ENCODE measurements around the gene MAP3K9. TPM values are rescaled to one million over a fixed set of nuclear protein-coding genes. Genes with fewer than 3 reads are reported as not detected.
A peak's percentile ranks its signal among the peaks of the same experiment; 100 is the strongest.

MAP3K9 gene
- total and polyA plus RNA-seq, 2 of the 8 experiments (the other 6 are each of a cell fraction or from before 2014, with no cell fraction given): 9.8 to 24.7 TPM

DNA sequence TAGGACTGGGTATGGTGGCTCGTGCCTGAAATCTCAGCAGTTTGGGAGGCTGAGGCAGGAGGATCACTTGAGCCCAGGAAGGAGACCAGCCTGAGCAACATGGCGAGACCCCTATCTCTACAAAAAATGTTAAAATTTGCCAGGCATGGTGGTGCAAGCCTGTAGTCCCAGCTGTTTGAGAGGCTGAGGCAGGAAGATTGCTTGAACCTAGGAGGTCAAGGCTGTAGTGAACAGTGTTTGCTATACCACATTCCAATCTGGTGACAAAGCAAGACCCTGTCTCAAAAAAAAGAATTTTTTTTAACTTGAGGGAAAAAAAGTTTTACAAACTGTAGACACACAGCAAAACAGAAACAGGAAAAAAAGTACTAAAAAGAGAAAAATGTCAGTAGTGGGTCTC, 2.3 kb upstream of the MAP3K9 start:
- no peak for DNase-seq (ENCODE audit: low read depth in 1 of 2, low spot score in 2 of 2)
- H2BK15ac ChIP-seq (ENCODE audit: low read length): no peak overlapping the region

More for the DNA sequence above, 2.3 kb upstream of the MAP3K9 start:
- H4K8ac ChIP-seq (ENCODE audit: extremely low read depth, insufficient read depth, low read length): no peak overlapping the region
- no peaks in the 10 kb centered on the region for H3K9me3 ChIP-seq (ENCODE audit: insufficient read depth in 2 of 2, low read depth in 1 of 2, low read length in 1 of 2)
- no peak overlapping the region for H4K5ac ChIP-seq (ENCODE audit: insufficient read length, low read depth, low read length)
- no peak for FAIRE-seq
- H3K36me3 ChIP-seq (ENCODE audit: control insufficient read depth in 2 of 4, insufficient read depth in 4 of 4, low read length in 3 of 4): no peaks in the 10 kb centered on the region
- H4K91ac ChIP-seq (replicated peaks; ENCODE audit: insufficient read length, low read length): no peak overlapping the region
- H3K4me1 ChIP-seq (replicated peaks in 1 of 4; ENCODE audit: control insufficient read depth in 3 of 4, insufficient read depth in 4 of 4, low read length in 3 of 4): peaks cover 0 to 6% (median 4%) of the 10 kb centered on the region in 4 experiments; a peak in 4 of 7 replicates
- H4K20me1 ChIP-seq (replicated peaks in 1 of 2; ENCODE audit: control insufficient read depth in 1 of 2, insufficient read depth in 2 of 2, low read length in 2 of 2): peaks cover 0 to 1% of the 10 kb centered on the region in 2 experiments
- H3K14ac ChIP-seq (ENCODE audit: insufficient read length): no peak overlapping the region
- no peak overlapping the region for H3K27ac ChIP-seq (ENCODE audit: low read depth, low read length)
- no peak overlapping the region for H3K4ac ChIP-seq (replicated peaks; ENCODE audit: insufficient read length, low read depth, low read length)
- H3K79me2 ChIP-seq (ENCODE audit: control insufficient read depth in 1 of 2, insufficient read depth in 2 of 2, low read length in 2 of 2): peaks cover 0 to 39% of the 10 kb centered on the region in 2 experiments; a peak in 3 of 4 replicates
- no peak overlapping the region for H2BK20ac ChIP-seq (ENCODE audit: low read length)
- no peak overlapping the region for H2BK5ac ChIP-seq (ENCODE audit: low read depth, low read length)
- peak overlapping the region; percentile 90 to 93; a peak in 3 of 4 replicates for H3K4me2 ChIP-seq (ENCODE audit: insufficient read depth in 1 of 2, low read depth in 2 of 2, low read length in 2 of 2)
- no peak overlapping the region for H2BK12ac ChIP-seq (ENCODE audit: low read depth, low read length)
- H2BK120ac ChIP-seq (replicated peaks; ENCODE audit: low read depth, low read length): no peak overlapping the region
- H3K23ac ChIP-seq (ENCODE audit: insufficient read length): no peak overlapping the region
- H3K56ac ChIP-seq (replicated peaks; ENCODE audit: insufficient read length, low read depth, low read length): no peak overlapping the region
- TF ChIP-seq NRF1 (IDR thresholded peaks at IDR 0.05; ENCODE audit: low read depth, low read length): no peak
- TF ChIP-seq CBX8 (IDR thresholded peaks at IDR 0.05; ENCODE audit: borderline replicate concordance, low read depth, low read length): no peak
- no peak for TF ChIP-seq BCL11A (IDR thresholded peaks at IDR 0.05; ENCODE audit: low read depth in 2 of 2, low read length in 2 of 2)
- no peaks in the 10 kb centered on the region for H3K79me1 ChIP-seq (ENCODE audit: low read depth, low read length)
- H3K18ac ChIP-seq (ENCODE audit: extremely low read depth, low read length): no peak overlapping the region
- H2AFZ ChIP-seq (ENCODE audit: low read length): no peak overlapping the region
- H2AK5ac ChIP-seq (ENCODE audit: low read depth, low read length): no peak overlapping the region
- ChIA-PET CTCF (ENCODE audit: partially characterized antibody) (no interaction called here), POLR2A (ENCODE audit: partially characterized antibody) (no interaction called here)
- no peak overlapping the region for H3K9ac ChIP-seq (replicated peaks in 1 of 4; ENCODE audit: extremely low read depth in 1 of 4, low read depth in 3 of 4, low read length in 3 of 4)
- 86% methylated on average over 2 of the region's 2 CpGs; no CpG with 5 or more reads in 1 of the 2 experiments for WGBS, 2 experiments (ENCODE audit: extremely low coverage in 1 of 2, insufficient coverage in 1 of 2, insufficient read length in 1 of 2, insufficient replicate concordance in 2 of 2, low coverage in 1 of 2, low lambda C conversion rate in 2 of 2, missing lambda C conversion rate in 1 of 2)
- H3K4me3 ChIP-seq (ENCODE audit: extremely low read depth in 1 of 4, insufficient read depth in 2 of 4, low read depth in 3 of 4, low read length in 4 of 4): peak overlapping the region in 1 of 4 experiments; percentile 74; a peak in 2 of 8 replicates
- peaks cover 9% of the 10 kb centered on the region for H3K23me2 ChIP-seq (ENCODE audit: low read depth, low read length)
- H3K27me3 ChIP-seq (replicated peaks in 1 of 4; ENCODE audit: control insufficient read depth in 3 of 4, extremely low read depth in 1 of 4, insufficient read depth in 3 of 4, low read length in 3 of 4): no peaks in the 10 kb centered on the region

Measured in H1 (cell line).